ENCODE measurements around the gene UFD1. TPM values are rescaled to one million over a fixed set of nuclear protein-coding genes. Genes with fewer than 3 reads are reported as not detected.

UFD1 gene
- total and polyA plus RNA-seq, 2 of the 13 experiments (the other 11 are each of a cell fraction or from before 2014, with no cell fraction given) = 47.9 to 51.1 TPM

- no peak for TF ChIP-seq AFF4 (CRISPR knock-in tag; IDR thresholded peaks at IDR 0.05)
- TF ChIP-seq UBTF (CRISPR knock-in tag; IDR thresholded peaks at IDR 0.05) = no peak
- TF ChIP-seq CEBPZ (IDR thresholded peaks at IDR 0.05; ENCODE audit: low read length) = no peak
- TF ChIP-seq ZBTB1 (CRISPR knock-in tag; IDR thresholded peaks at IDR 0.05; ENCODE audit: borderline replicate concordance) = no peak
- TF ChIP-seq FOSL2 (CRISPR knock-in tag; IDR thresholded peaks at IDR 0.05) = no peak
- TF ChIP-seq BATF2 (CRISPR knock-in tag; IDR thresholded peaks at IDR 0.05) = no peak
- TF ChIP-seq GABPA (IDR thresholded peaks at IDR 0.05; ENCODE audit: low read depth, low read length) = no peak
- no peak for TF ChIP-seq GABPA (CRISPR knock-in tag; IDR thresholded peaks at IDR 0.05; ENCODE audit: low read depth)
- TF ChIP-seq POLR2AphosphoS2 (IDR thresholded peaks at IDR 0.05; ENCODE audit: low read depth, low read length) = no peak
Measured at GRCh38 chr22:19506212-19506611, 27.2 kb upstream of the UFD1 start (continued).

All from HepG2 (cell line).